ENCODE results near the gene GIMD1.
"Not testable (repeated sequence)": the region's sequence is repeated elsewhere in the genome, so short reads cannot be mapped to it uniquely, and the experiment has no call there.

GIMD1 gene

GRCh38 chr4:106334741-106335470 is 33.7 kb downstream of the GIMD1 start:
- TF ChIP-seq CTCF (IDR thresholded peaks at IDR 0.05; ENCODE audit: insufficient read depth, low read length, missing control alignments) = no peak
- CTCF ChIA-PET = interaction anchor here (1.1 to 1.4 kb wide), 4 partner anchors 22 to 481 kb away, joined by 3 to 4 read pairs (median 4); no protein-coding TSS in a partner anchor
- POLR2A ChIA-PET = no interaction called here
- DNase-seq (ENCODE audit: low read depth, low spot score) = no peak
- no peak overlapping the region for H3K4me3 ChIP-seq (ENCODE audit: low read depth, low read length)

GRCh38 chr4:106333186-106333585 is 35.4 kb downstream of the GIMD1 start:
- ChIA-PET POLR2A (no interaction called here), CTCF (interaction anchor here (1.0 kb wide), 1 partner anchor 170 kb away, joined by 3 read pairs; no protein-coding TSS in a partner anchor)
- TF ChIP-seq CTCF (IDR thresholded peaks at IDR 0.05; ENCODE audit: insufficient read depth, low read length, missing control alignments) = no peak
- H3K4me3 ChIP-seq (ENCODE audit: low read depth, low read length) = no peak overlapping the region
- no peak for DNase-seq (ENCODE audit: low read depth, low spot score)

- no peak overlapping the region for H3K4me3 ChIP-seq (ENCODE audit: low read depth, low read length)
- TF ChIP-seq CTCF (IDR thresholded peaks at IDR 0.05; ENCODE audit: insufficient read depth, low read length, missing control alignments) = peak; percentile 54
- ChIA-PET POLR2A (no interaction called here), CTCF (interaction anchor here (0.7 to 4.6 kb wide), 21 partner anchors 10 to 569 kb away, joined by 3 to 59 read pairs (median 5); partner anchors contain the start of genes GIMD1 and TBCK)
- DNase-seq (ENCODE audit: low read depth, low spot score) = no peak
Observed at GRCh38 chr4:106329041-106329618, 39.4 kb downstream of the GIMD1 start.

GRCh38 chr4:106325800-106326199 is 42.8 kb downstream of the GIMD1 start:
- H3K4me3 ChIP-seq (ENCODE audit: low read depth, low read length) = no peak overlapping the region
- no peak for TF ChIP-seq CTCF (IDR thresholded peaks at IDR 0.05; ENCODE audit: insufficient read depth, low read length, missing control alignments)
- DNase-seq (ENCODE audit: low read depth, low spot score) = no peak
- POLR2A ChIA-PET = no interaction called here
- CTCF ChIA-PET = interaction anchor here (0.6 to 3.5 kb wide), 5 partner anchors 17 to 491 kb away, joined by 3 to 13 read pairs (median 4); no protein-coding TSS in a partner anchor

- DNase-seq (ENCODE audit: low read depth, low spot score) = no peak
- no peak for TF ChIP-seq CTCF (IDR thresholded peaks at IDR 0.05; ENCODE audit: insufficient read depth, low read length, missing control alignments)
- no peak overlapping the region for H3K4me3 ChIP-seq (ENCODE audit: low read depth, low read length)
- CTCF ChIA-PET = no interaction called here
- POLR2A ChIA-PET = no interaction called here
Observed at GRCh38 chr4:106323119-106323518, 45.5 kb downstream of the GIMD1 start.

- H3K4me3 ChIP-seq (ENCODE audit: low read depth, low read length); POLR2A ChIA-PET; CTCF ChIA-PET; DNase-seq (ENCODE audit: low read depth, low spot score): not testable (repeated sequence)
Observed at GRCh38 chr4:106321814-106322213, 46.8 kb downstream of the GIMD1 start.

GRCh38 chr4:106321168-106321567 is 47.4 kb downstream of the GIMD1 start:
- DNase-seq (ENCODE audit: low read depth, low spot score); CTCF ChIA-PET; POLR2A ChIA-PET; H3K4me3 ChIP-seq (ENCODE audit: low read depth, low read length): not testable (repeated sequence)

Measured in AG04449 (cell line).